22Rv1 (cell line): ENCODE results near the gene NPTX1.

ENCODE experiments used
- H3K27ac ChIP-seq: fragments of 450-650 bp; 2 replicates; pipeline ENCODE4 v1.5.1; 2017
- ZFX ChIP-seq: fragments of 450-650 bp; IDR thresholded peaks from 2 replicates; pipeline ENCODE4 v1.6.1; 2017; ENCODE audit warnings: antibody characterized with exemption, borderline replicate concordance
- TF ChIP-seq, protein P1 (sequence below): fragments of 450-650 bp; IDR thresholded peaks from 2 replicates; pipeline ENCODE4 v1.5.1; 2017; ENCODE audit warnings: mild to moderate bottlenecking

NPTX1 gene

DNA sequence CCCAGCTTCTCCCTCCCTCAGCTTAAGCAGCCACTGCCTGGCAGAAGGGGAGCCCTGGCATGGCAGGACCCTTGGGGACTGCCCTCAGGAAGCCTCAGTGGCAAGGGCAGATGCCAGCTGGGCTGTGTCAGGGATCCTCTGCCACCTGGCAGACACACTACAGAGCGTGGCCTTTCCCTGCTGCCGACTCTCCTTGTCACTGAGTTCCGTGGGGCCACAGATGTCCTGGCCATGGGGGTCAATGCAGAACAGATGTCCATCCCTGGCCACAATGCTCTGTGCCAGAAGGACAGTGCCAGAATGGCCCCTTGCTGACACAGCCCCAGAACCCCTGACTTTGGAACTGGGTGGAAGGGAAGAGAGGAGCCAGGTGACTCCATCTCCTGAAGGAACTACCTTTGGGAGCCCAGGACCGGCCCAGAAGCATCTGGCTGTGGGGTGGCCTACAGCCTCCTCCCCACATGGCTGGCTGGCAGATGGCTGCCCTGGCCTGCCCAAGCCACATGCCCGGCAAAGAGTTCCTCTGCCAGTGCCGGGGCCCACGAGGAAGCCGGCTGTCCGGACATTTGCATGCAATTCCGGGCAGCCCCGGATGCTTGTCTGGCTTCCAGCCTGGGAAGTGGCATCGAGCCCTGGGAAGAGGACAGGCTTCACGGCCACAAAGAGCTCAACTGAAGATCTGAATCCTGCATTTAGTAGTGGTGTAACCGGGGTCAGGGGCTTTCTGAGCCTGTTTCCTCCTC lies 24.1 kb downstream of the NPTX1 start:
- TF ChIP-seq, protein P1, sequence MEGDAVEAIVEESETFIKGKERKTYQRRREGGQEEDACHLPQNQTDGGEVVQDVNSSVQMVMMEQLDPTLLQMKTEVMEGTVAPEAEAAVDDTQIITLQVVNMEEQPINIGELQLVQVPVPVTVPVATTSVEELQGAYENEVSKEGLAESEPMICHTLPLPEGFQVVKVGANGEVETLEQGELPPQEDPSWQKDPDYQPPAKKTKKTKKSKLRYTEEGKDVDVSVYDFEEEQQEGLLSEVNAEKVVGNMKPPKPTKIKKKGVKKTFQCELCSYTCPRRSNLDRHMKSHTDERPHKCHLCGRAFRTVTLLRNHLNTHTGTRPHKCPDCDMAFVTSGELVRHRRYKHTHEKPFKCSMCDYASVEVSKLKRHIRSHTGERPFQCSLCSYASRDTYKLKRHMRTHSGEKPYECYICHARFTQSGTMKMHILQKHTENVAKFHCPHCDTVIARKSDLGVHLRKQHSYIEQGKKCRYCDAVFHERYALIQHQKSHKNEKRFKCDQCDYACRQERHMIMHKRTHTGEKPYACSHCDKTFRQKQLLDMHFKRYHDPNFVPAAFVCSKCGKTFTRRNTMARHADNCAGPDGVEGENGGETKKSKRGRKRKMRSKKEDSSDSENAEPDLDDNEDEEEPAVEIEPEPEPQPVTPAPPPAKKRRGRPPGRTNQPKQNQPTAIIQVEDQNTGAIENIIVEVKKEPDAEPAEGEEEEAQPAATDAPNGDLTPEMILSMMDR: no peak
- TF ChIP-seq ZFX: no peak
- no peak overlapping the region for H3K27ac ChIP-seq

DNA sequence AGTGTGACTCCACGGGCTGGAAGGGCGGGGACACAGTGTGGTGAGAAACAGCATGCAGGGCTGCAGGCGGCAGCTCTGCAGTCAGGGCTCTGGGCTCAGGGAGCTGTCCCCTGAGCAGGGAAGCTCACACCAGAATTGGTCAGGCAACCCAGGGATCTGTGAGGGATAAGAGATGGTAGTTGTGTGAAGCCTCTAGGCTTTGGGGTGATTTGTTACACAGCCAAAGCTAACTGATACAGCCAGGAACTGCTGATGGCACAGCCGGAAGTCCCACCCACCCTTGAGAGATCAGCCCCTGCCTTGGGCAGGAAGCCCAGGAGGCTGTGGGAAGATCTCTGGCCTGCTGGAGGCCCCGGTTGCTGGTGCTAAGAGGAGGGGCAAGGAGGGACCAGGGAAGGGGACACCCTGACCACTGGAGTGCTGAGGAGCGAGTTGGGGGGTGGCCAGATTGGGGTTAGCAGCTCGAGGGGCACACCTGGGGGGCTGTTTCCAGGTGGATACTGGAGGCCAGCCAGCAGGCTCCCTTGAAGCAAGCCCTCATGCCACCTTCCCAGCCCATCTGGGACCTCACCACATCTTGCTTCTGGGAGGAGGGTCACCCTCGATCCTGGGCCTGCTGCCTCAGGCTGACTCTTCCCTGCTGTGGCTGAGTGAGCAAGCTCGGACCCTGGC lies 25.2 kb downstream of the NPTX1 start:
- TF ChIP-seq ZFX: no peak
- TF ChIP-seq, protein P1: no peak

DNA sequence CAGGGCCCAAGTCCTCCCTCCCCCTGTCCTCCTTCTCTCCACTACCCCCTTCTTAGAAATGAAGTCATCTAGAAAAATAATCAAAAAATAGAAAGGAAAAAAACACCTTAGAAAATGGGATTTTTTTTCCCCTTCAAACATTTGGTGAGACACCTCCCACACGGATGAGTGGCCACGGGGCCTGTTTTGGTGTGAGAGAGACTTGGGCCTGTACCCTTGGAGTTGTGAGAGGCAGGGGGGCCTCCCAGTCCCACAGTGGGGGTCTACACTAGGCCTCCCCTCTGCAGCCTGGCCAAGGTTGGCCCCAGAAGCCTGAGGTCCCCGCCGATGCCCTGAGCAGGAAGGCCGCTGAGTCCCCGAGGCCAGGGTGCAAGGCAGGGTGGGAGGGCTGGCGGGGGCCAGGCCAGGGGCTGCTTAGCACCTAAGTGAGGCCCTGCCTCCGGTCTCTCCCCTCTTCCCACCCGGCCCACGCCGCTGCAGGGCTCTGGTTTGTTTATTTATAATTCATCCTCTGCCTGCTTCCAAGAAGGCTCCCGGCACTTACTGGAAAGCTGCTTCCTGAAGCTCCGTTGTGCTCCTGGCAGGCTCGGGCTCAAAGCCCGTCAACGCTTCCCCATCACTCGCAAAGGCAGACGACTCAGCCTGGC lies 26.4 kb downstream of the NPTX1 start:
- H3K27ac ChIP-seq: no peak overlapping the region
- TF ChIP-seq, protein P1: no peak
- no peak for TF ChIP-seq ZFX

More for the DNA sequence above, 25.2 kb downstream of the NPTX1 start:
- no peak overlapping the region for H3K27ac ChIP-seq

DNA sequence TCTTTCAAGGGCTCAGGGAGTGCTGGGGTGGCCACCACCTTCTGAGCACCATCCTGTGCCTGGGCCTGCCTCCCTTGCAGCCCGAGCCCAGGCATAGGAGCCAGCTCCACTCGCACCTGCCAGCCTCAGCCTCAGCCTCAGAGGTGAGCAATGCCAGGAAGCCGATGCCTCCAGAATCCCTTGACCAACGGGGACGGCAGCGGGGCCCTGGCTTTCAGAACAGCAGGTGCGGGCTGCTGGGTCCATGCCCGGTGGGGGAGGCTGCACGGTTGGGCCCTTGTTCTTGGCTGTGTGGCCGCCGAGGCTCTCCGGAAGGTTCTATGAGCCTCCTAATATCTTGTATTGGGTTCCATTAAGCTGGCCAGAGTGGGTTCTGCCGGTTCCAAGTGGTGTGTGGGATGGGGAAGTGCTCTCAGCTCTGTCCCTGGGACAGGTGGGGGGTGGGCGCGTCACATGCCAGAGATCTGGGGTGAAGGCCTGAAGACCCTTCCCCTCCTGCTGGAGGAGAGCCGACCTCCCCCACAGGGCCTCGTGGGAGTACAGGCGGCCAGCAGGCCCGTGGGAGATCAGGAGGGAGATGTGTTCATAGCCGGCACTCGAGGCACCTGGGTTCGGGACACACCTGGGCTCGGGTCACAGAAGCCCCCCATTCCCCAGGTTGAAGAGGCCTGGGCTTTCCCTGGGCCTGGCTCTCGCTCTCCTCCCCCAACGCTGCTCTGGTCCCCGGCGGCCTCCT lies 27.0 kb downstream of the NPTX1 start:
- no peak for TF ChIP-seq ZFX
- TF ChIP-seq, protein P1: no peak
- H3K27ac ChIP-seq: no peak overlapping the region

DNA sequence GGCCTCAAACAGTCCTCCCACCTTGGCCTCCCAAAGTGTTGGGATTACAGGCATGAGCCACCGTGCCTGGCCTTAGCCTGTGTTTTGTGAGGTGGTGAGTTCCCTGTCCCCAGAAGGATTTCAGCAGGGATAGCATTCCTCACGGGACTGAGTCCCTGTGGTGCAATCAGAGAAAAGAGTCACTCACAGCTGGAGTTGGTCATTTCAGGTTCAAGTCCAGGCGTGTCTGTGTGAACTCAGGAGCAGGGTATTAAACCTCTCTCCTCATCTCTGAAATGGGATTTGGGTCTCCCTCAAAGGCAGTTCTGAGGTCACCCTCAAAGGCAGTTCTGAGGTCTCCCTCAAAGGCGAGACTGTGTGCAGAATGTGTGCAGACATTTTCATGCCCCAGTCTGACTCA lies 28.6 kb downstream of the NPTX1 start:
- no peak overlapping the region for H3K27ac ChIP-seq
- TF ChIP-seq ZFX: no peak
- TF ChIP-seq, protein P1: no peak

DNA sequence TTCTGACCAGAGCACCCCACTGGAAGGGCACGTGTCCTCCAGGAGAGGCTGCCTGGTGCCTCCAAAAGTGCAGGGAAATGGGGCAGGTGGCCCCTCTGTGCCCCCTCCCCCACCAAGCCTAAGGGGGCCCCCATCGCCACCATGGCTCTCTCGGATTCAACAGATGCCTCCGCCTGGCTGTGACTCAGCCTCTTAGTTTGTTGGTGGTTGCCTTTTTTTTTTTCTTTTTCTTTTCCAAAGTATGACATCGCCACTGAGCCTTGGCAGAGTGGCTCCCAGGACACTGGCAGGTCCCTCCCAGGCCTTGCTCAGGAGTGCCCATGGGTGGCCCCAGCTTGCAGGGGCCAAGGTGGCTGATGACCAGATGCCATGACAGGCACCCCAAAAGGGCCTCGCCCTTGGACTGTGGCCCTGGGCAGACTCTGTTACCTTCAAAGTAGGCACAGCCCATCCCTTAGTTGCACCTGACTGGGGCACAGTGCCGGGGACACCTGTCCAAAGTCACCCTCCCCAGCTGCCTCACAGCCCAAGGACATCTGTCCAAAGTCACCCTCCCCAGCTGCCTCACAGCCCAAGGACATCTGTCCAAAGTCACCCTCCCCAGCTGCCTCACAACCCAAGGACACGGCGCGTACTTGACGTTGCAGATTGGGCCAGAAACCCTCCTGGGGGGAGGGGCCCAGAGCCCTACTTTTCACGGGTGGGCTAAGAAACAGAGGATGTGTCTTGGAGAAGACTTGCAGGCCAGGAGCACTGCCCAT lies 29.6 kb downstream of the NPTX1 start:
- TF ChIP-seq, protein P1: no peak
- no peak for TF ChIP-seq ZFX
- H3K27ac ChIP-seq: no peak overlapping the region
